ENCODE results near the gene IQCN.
A peak's percentile ranks its signal among the peaks of the same experiment; 100 is the strongest.

Gene IQCN

DNA sequence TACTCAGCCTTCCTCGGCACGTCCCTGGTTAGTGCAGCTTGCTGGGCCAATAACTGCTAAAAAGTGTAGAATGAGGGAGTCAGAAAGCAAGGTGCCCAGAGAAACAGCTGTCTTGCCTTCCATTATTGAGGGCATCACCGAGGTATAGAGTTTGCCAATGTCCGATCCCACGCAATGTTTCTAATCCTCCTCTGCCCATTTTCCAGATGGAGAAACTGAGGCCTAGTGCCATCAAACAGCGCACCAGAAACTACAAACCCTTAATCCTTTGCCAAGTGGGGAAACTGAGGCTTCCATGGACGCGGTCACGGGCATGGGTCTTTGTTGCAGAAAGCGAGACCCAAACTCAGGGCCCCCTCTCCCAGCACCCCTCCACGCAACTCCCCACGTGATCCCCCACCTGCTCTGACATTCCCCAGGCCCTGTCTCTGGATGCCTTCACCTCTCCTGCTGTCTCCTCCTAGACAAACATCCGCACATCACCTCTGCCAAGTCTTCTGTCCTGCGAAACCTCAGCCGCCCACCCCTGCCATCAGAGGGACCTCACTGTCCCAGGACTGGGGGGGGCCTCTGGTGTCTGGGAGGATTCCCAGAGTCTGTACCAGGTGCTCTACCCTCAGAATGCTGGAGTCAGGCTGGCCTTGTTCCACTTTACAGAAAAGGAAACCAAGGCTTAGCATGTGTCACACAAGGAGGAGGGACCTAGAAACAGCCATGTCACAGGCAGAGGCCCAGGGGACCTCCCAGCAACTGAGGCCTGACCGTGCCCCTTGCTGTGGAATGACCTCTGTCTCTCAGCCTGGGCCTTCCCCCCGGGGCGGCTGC, 47.1 kb downstream of the IQCN start:
- TF ChIP-seq CEBPB (IDR thresholded peaks at IDR 0.05) = no peak
- no peak for TF ChIP-seq ZBTB7A (IDR thresholded peaks at IDR 0.05; ENCODE audit: low read depth)
- no peak for TF ChIP-seq TCF12 (IDR thresholded peaks at IDR 0.05; ENCODE audit: low read depth)

DNA sequence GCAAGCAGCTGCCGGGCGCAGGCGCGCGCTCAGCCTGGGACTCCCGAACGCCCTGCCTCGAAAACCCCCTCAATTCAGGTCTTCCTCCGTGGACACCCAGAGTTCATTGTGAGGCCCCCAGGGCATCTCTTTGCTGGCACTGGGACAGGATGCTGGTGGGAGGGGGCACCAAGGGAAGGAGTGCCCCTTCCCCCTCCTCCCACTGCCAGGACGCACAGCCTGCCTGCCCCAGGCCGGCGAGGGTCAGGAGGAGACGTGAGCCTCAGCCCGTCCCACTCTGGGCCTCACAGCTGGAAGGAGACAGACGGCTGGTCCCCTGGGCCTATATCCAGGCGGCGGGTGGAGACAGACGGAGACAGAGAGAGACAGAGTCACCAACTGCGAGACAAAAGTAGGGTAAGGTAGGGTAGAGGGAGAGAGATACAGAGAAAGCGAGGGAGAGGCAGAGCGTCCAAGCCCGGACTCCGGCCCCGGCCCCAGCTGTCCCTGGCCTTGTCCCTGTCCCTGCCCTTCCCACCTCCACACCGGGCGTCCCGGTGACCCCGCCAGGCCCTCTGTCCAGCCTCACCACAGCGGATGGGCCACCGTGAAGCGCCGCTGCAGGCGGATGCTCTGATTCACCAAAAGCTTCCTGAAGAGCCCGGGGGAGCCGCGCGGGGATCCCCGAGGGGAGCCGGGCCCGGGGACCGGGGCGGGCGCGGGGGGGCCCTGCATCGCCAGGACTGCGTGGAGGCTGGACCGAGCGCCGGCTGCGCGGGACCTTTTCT, 48.4 kb downstream of the IQCN start, which contains the start of gene PDE4C:
PDE4C (minus strand) TSS at position 737 of the 767 bp plus-strand sequence; CDS start at position 714, 23 bp downstream.
- TF ChIP-seq, protein P1, sequence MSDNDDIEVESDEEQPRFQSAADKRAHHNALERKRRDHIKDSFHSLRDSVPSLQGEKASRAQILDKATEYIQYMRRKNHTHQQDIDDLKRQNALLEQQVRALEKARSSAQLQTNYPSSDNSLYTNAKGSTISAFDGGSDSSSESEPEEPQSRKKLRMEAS (IDR thresholded peaks at IDR 0.05) = no peak
- no peak for TF ChIP-seq TAF1 (IDR thresholded peaks at IDR 0.05; ENCODE audit: low read depth)
- TF ChIP-seq ZBTB7A (IDR thresholded peaks at IDR 0.05; ENCODE audit: low read depth) = no peak
- no peak for TF ChIP-seq FOXM1 (IDR thresholded peaks at IDR 0.05; ENCODE audit: borderline replicate concordance, low read depth)
- TF ChIP-seq NFIC (IDR thresholded peaks at IDR 0.05) = no peak
- TF ChIP-seq YY1 (IDR thresholded peaks at IDR 0.05; ENCODE audit: low read depth) = no peak
- TF ChIP-seq TEAD4 (IDR thresholded peaks at IDR 0.05) = no peak
- no peak for TF ChIP-seq TCF12 (IDR thresholded peaks at IDR 0.05; ENCODE audit: low read depth)

DNA sequence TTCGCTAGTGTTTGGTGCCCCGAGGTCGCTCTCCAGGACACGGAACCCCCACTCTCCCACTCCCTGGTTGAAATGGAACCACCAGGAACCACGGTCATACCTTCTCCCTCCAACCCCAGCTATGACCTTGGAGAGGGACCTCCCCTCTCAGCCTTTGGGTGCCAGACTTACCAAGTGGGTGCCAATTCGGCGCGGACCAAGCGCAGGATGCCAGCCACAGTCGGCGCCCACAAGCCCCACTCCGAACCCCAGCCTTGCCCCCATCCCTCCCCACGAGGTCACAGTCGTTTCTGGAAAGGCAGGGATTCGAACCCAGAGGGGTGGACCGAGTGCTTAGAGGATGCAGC, 48.9 kb downstream of the IQCN start:
- TF ChIP-seq NFIC (IDR thresholded peaks at IDR 0.05) (no peak), TEAD4 (IDR thresholded peaks at IDR 0.05) (no peak), EGR1 (IDR thresholded peaks at IDR 0.05) (no peak), EP300 (IDR thresholded peaks at IDR 0.05; ENCODE audit: borderline replicate concordance) (no peak), TCF12 (IDR thresholded peaks at IDR 0.05; ENCODE audit: low read depth) (no peak), FOXM1 (IDR thresholded peaks at IDR 0.05; ENCODE audit: borderline replicate concordance, low read depth) (no peak), CREB1 (IDR thresholded peaks at IDR 0.05; ENCODE audit: low read depth) (no peak), YY1 (IDR thresholded peaks at IDR 0.05; ENCODE audit: low read depth) (no peak), RAD21 (IDR thresholded peaks at IDR 0.05; ENCODE audit: low read depth) (no peak), ZBTB7A (IDR thresholded peaks at IDR 0.05; ENCODE audit: low read depth) (no peak), CEBPB (IDR thresholded peaks at IDR 0.05) (no peak)
- TF ChIP-seq, protein P2, sequence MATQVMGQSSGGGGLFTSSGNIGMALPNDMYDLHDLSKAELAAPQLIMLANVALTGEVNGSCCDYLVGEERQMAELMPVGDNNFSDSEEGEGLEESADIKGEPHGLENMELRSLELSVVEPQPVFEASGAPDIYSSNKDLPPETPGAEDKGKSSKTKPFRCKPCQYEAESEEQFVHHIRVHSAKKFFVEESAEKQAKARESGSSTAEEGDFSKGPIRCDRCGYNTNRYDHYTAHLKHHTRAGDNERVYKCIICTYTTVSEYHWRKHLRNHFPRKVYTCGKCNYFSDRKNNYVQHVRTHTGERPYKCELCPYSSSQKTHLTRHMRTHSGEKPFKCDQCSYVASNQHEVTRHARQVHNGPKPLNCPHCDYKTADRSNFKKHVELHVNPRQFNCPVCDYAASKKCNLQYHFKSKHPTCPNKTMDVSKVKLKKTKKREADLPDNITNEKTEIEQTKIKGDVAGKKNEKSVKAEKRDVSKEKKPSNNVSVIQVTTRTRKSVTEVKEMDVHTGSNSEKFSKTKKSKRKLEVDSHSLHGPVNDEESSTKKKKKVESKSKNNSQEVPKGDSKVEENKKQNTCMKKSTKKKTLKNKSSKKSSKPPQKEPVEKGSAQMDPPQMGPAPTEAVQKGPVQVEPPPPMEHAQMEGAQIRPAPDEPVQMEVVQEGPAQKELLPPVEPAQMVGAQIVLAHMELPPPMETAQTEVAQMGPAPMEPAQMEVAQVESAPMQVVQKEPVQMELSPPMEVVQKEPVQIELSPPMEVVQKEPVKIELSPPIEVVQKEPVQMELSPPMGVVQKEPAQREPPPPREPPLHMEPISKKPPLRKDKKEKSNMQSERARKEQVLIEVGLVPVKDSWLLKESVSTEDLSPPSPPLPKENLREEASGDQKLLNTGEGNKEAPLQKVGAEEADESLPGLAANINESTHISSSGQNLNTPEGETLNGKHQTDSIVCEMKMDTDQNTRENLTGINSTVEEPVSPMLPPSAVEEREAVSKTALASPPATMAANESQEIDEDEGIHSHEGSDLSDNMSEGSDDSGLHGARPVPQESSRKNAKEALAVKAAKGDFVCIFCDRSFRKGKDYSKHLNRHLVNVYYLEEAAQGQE (IDR thresholded peaks at IDR 0.05; ENCODE audit: low read depth) = no peak
- TF ChIP-seq, protein P1 (IDR thresholded peaks at IDR 0.05) = no peak
- TF ChIP-seq, protein P3, sequence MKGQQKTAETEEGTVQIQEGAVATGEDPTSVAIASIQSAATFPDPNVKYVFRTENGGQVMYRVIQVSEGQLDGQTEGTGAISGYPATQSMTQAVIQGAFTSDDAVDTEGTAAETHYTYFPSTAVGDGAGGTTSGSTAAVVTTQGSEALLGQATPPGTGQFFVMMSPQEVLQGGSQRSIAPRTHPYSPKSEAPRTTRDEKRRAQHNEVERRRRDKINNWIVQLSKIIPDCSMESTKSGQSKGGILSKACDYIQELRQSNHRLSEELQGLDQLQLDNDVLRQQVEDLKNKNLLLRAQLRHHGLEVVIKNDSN (IDR thresholded peaks at IDR 0.05) = no peak

DNA sequence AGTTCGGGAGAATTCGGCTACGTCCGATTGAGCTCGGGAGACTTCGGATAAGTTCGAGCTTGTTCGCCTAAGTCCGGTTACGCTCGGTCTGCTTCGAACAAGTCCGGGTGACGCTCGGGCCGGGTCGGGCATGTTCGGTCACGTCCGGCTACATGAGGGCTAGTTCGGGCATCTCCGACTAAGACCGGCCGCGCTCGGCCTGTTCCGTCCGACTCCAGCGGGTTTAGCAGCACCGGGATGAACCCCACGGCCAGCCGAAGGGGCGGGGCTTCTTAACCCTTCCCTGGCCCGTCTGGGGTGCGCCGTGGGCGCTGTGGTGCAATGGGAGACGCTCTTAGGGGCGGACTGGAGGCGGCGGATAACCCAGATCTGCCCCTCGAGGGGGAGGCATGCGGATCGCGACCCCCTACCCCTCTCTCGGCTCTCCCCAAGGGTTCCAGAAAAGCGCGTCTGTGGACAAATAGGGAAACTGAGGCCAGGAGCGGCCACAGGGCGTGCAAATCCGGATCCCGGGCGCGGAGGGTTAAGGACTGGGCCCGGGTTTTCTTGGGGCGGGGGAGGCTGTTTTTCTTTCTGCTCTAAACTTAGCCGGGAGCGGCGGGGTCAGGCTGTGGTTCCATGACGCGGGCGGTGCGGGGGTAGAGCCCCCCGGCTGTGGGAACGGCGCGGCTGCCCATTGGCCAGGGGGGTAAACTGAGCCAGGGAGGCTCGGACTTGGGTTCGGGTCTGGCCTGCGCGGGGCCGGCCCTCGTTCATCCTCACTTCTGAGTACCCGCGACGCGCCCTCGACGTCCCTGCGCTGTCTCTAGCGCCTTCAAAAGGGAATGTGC, 49.5 kb downstream of the IQCN start:
- TF ChIP-seq FOXM1 (IDR thresholded peaks at IDR 0.05; ENCODE audit: borderline replicate concordance, low read depth) (no peak), ZBTB7A (IDR thresholded peaks at IDR 0.05; ENCODE audit: low read depth) (peak; percentile 46; the same call in 1 of the 2 replicates)

DNA sequence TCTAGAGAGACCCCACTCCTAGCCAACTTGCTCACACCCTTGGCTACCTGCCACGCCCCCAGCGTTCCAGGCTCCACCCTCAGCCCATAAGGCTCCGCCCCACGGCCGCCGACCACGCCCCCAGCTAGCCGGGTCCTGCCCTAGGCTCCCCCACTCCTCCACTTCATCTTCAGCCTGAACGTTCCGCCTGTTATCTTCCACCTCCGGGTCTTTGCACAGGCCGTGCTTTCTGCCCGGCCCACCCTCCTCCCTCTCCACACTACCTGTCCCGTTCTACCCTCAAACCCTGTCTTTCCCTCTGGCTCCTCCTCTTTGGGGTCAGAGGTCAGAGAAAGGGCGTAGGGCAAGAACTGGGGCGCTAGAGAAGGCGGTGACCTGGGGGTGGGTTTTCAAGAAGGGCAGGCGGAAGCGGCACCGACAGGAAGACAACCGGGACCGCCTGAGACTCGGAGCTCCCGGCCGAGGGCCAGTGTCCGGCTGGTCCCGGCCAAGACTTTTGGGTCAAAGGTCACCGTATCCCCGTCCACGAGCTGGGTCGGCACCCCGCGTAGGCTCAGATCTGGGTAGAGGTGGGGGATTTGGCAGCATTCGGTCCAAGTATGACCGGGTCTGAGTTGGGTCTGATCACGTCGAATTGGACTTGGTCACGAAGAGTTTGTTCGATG, 50.3 kb downstream of the IQCN start:
- no peak for TF ChIP-seq EP300 (IDR thresholded peaks at IDR 0.05; ENCODE audit: borderline replicate concordance)
- TF ChIP-seq NFIC (IDR thresholded peaks at IDR 0.05) = no peak
- no peak for TF ChIP-seq FOXM1 (IDR thresholded peaks at IDR 0.05; ENCODE audit: borderline replicate concordance, low read depth)
- TF ChIP-seq TCF12 (IDR thresholded peaks at IDR 0.05; ENCODE audit: low read depth) = no peak
- 0 out of 2 replicates have a peak, but pooled peaks have one; percentile 37 for TF ChIP-seq ZBTB7A (IDR thresholded peaks at IDR 0.05; ENCODE audit: low read depth)
- peak; percentile 13; the same call in 1 of the 2 replicates for TF ChIP-seq TAF1 (IDR thresholded peaks at IDR 0.05; ENCODE audit: low read depth)
- no peak for TF ChIP-seq CEBPB (IDR thresholded peaks at IDR 0.05)
- no peak for TF ChIP-seq EGR1 (IDR thresholded peaks at IDR 0.05)
- TF ChIP-seq CREB1 (IDR thresholded peaks at IDR 0.05; ENCODE audit: low read depth) = no peak

DNA sequence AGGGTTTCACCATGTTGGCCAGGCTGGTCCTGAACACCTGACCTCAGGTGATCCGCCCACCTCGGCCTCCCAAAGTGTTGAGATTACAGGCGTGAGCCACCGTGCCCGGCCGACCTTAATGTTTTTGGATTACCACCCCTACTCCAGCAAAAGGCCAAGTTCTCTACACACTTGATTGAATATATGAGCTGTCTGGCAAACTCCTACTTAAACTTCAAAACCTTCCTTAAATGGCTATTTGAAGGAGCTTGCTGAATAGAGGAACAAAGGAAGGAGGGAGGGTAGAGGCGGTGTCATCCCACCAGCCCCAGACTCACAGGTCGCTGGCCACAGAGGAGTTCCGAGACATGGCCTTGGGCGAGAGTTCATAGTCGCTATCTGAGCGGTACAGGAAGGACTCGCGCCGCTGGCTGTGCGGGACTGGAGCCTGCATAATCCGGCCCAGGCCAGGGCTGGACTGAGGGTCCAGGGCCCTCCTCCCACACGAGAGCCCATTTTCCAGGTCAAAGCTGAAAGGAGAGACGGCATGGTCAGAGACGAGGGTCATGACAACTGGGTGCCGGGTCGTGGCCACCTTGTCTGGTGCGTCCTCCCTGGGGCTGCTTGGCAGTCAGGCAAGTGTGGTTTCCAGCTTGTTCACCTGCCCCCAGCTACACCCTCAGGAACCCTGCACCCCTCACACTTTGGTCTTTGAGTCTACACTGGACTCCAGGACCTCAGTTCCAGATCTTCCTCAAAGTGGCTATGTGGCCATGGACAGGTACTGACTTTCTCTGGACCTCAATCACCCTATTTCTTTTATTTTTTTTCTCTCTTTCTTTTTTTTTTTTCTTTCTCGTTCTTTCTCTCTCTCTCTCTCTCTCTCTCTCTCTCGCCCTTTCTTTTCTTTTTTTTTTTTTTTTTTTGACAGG, 52.2 kb downstream of the IQCN start:
- no peak for TF ChIP-seq YY1 (IDR thresholded peaks at IDR 0.05; ENCODE audit: low read depth)
- no peak for TF ChIP-seq TEAD4 (IDR thresholded peaks at IDR 0.05)
- TF ChIP-seq ZBTB7A (IDR thresholded peaks at IDR 0.05; ENCODE audit: low read depth) = no peak
- no peak for TF ChIP-seq TCF12 (IDR thresholded peaks at IDR 0.05; ENCODE audit: low read depth)
- TF ChIP-seq, protein P3 (IDR thresholded peaks at IDR 0.05) = no peak
- TF ChIP-seq EGR1 (IDR thresholded peaks at IDR 0.05) = no peak
- TF ChIP-seq, protein P1 (IDR thresholded peaks at IDR 0.05) = no peak
- TF ChIP-seq, protein P2 (IDR thresholded peaks at IDR 0.05; ENCODE audit: low read depth) = no peak
- no peak for TF ChIP-seq EP300 (IDR thresholded peaks at IDR 0.05; ENCODE audit: borderline replicate concordance)
- no peak for TF ChIP-seq CREB1 (IDR thresholded peaks at IDR 0.05; ENCODE audit: low read depth)
- TF ChIP-seq CEBPB (IDR thresholded peaks at IDR 0.05) = no peak
- no peak for TF ChIP-seq FOXM1 (IDR thresholded peaks at IDR 0.05; ENCODE audit: borderline replicate concordance, low read depth)
